HG02981 (cell line): ENCODE measurements around the gene CELA3B.
A peak's percentile ranks its signal among the peaks of the same experiment; 100 is the strongest.
"Not testable (repeated sequence)": the region's sequence is repeated elsewhere in the genome, so short reads cannot be mapped to it uniquely, and the experiment has no call there.

Experiments
- ATAC-seq: cut with Tn5 transposase; IDR thresholded peaks from one replicate; pipeline ENCODE4 v1.9.1; 2021; ENCODE audit warnings: mild to moderate bottlenecking, moderate library complexity; ENCODE audit not compliant: unreplicated experiment

Gene CELA3B

DNA sequence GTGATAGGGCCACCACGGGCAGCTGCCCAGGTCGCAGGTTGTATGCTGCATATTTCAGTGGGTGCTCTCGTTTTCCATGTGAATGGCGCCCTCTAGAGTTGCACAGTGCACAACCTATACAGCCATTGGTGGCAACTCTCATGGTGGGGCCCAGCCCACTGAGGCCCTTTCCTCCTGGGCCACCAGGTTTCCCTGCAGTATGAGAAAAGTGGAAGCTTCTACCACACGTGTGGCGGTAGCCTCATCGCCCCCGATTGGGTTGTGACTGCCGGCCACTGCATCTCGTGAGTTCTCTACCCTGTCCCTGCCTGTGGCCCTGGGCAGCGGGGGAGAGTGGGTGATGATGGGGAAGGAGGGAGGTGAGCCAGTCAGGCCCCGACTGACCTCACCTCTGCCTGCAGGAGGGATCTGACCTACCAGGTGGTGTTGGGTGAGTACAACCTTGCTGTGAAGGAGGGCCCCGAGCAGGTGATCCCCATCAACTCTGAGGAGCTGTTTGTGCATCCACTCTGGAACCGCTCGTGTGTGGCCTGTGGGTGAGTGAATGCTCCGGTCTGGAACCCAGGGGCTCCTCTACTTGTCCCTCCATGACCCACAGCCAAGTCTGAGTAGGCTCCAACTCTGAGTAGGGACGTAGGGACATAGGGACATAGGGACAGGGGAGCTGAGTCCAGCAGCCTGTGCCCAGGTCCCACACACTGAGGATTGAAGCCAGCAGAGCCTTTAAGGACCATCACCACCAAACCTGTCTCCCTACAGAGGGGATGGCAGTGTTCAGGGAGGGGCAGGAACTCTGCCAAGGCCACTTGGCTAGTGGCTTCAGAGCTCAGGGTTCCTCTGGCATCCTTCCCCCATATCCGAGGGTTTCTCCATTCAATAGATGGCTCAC, 28.7 kb downstream of the CELA3B start:
- not testable (repeated sequence) for ATAC-seq

DNA sequence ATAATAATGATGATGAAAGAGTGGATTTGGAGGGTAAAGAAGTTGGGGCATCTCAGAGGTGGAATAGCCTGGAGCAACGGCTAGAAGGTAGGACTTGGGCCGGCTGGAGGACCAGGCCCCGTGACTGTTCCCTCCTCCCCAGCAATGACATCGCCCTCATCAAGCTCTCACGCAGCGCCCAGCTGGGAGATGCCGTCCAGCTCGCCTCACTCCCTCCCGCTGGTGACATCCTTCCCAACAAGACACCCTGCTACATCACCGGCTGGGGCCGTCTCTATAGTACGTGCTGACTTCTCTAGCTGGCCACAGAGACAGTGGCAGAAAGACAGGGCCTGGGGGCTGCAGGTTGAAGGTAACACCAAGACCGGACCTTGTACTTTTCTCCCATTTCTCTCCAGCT, 29.9 kb downstream of the CELA3B start:
- not testable (repeated sequence) for ATAC-seq

DNA sequence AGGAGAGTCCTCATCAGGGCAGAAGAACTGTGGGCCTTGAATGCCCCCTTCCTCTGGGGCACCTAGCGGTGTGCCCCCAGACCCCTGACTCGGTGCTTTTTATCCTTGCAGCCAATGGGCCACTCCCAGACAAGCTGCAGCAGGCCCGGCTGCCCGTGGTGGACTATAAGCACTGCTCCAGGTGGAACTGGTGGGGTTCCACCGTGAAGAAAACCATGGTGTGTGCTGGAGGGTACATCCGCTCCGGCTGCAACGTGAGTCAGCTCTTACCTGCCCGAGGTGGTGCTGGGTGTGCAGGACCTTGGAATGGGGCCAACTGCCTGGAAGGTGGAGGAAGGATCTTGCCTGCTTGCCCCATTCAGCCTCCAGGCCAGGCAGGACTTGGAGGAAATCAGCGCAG, 30.4 kb downstream of the CELA3B start:
- ATAC-seq, result not testable (repeated sequence)

DNA sequence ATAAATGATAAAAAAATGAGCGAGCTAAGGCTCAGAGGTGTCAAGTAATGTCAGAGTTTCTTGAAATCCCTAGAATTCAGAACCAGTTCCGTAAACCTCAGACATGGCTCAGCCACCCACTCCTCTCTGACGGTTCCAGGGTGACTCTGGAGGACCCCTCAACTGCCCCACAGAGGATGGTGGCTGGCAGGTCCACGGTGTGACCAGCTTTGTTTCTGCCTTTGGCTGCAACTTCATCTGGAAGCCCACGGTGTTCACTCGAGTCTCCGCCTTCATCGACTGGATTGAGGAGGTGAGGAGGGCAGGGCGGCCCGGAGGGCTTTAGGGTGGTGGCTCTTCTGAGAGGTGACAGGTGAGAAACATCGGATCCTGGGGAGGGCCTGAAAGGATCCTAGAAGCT, 32.7 kb downstream of the CELA3B start:
- not testable (repeated sequence) for ATAC-seq

DNA sequence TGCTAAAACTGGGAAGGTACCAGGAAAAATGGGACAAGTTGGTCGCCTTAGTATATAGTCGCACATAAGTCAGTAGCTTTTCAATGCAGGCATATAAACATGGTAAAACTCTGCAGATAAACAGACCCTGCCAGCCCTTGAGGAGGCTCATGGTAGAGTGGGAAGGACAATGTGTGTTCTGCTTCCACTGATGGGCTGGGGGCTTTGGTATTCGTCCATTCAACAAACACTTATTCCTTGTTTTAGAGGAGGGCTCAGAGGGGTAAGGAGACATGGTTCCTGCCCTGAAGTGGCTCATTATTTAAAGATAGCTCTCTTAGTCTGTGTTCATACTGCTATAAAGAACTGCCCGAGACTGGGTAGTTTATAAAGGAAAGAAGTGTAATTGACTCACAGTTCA, 35.9 kb downstream of the CELA3B start:
- ATAC-seq, result not testable (repeated sequence)

DNA sequence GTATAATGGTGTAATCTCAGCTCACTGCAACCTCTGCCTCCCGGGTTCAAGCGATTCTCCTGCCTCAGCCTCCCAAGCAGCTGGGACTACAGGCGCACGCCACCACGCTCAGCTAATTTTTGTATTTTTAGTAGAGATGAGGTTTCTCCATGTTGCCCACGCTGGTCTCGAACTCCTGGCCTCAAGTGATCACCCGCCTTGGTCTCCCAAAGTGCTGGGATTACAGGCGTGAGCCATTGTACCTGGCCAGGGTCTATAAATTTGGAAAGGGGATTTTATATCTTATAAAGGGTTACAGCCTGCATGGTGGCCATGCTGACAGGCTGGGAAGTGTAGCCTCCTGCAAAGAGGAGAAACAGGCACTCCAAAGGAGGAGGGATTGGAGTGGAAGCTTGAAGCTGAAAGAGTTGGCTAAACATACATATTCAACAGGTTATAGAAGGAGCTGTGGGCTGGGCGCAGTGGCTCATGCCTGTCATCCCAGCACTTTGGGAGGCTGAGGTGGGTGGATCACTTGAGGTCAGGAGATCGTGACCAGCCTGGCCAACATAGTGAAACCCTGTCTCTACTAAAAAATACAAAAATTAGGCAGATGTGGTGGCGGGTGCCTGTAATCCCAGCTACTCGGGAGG, 37.9 kb downstream of the CELA3B start:
- not testable (repeated sequence) for ATAC-seq

DNA sequence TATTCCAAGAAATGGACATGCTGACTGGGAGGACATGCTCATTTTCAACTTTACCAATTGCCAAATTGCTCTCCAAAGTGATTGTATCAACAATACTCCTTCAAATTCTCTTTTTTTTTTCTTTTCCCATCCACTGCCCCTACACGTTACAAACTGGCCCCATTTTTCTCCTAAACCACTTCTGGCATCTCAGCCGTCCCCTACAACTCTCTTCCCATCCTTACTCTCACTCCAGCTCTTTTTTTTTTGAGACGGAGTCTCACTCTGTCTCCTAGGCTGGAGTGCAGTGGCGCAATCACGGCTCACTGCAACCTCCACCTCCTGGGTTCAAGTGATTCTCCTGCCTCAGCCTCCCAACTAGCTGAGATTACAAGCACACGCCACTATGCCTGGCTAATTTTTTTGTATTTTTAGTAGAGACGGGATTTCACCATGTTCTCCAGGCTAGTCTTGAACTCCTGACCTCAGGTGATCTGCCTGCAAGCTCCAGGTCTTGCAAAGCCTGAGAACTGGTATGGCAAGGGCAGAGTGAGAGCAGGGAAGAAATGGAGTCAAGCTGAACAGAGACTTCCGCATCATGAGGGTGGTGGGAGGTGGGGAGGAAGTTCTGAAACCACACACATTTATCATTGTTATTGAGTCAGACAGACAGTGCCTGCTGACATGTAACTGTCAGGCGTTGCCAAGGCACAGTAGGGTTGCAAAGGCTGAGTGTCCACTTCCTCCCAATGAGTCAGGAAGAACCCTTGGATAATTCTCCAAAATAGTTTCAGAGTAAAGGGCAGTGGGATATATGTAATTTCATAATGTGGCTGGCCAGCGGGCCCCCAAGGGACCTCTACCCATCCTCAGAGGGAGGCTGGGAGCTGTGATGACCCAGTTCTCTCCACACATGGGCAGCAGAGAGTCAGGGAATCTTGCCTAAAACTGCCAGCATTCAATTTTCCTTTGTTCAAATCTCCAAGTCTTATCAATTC, 42.0 kb downstream of the CELA3B start:
- ATAC-seq, result peak; percentile 70

DNA sequence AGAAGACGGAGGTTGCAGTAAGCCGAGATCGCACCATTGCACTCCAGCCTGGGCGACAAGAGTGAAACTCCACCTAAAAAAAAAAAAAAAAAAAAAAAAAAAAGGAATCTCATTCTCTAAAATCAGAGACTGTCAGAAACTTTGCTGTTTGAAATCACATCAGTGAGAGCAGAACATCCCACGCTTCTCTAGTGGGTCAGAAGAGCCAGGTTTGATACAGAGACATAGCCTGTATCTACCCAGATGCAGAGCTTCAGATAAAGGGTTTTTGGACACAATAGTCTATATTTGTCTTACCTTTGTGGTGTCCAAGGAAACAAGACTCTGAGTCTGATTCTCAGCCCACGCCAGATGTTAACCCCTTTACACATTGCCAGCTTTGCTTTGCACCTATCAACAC, 44.2 kb downstream of the CELA3B start:
- no peak for ATAC-seq

DNA sequence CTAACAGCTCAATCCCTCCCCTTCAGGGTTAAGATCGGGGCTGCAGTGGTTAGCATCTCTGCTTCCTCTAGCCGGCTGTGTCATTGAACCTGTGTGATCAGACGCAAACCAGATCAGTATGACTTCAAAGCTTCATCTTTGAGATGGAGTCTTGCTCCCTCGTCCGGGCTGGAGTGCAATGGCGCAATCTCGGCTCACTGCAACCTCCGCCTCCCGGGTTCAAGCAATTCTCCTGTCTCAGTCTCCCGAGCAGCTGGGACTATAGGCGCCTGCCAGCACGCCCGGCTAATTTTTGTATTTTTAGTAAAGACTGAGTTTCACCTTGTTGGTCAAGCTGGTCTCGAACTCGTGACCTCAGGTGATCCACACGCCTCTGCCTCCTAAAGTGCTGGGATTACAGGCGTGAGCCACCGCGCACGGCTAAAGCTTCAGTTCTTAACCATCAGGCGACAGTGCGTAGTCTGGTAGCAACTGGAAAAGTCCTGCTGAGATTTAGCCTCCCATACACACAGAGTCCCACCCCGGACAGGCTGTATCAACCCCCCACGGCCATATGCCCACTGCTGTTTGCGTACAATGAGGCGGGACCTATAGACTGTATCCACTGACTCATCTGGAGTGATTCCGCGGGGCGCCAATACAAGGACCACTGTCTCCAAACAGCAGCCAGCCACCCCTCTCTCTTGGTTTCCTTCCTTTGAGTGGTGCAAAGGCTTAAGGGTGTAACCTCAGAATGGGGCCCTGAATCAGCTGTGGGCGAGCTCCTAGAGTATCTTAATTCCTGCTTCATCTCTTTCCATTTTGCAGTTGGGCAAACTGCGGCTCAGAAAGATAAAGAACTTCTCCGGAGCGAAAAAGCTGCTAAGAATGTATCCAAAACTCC, 47.9 kb downstream of the CELA3B start:
- ATAC-seq, result peak; percentile 41

DNA sequence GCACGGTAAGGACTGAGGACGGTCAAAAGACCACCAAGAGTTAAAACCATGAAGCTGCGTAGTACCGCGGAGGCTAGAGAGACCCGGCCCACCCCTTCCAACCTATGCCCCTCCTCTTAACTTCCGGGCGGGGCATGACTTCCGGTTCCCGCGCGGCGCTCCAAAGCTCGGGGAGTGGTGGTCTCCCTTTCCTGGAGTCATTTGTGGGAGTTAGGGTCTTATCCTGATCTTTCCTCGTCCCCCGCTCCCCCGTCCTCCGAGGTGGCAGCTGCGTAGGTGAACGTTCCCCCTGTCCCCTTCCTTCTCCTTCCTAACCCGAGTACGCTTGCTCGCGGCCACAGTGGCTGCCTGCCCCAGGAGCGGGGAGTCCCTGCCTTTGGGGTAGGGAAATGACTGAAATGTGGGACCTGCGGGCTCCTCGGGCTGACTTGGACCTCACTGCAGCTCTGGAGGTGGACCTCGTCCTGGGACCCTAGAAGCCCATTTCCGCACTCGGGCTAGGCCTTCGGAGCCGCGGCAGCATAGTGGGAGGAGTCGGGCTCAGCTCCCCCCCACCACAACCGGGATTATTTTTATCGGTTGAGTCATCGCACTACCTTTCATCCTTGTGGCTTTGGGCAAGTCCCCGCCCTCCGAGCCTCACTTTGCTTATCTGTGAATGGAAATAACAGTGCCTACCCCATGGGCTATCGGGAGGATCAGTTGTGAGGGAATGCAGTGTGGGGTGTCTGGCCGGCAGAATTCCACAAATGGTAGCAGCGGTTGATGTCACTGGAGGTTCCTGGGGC, 48.7 kb downstream of the CELA3B start:
- peak; percentile 61 for ATAC-seq

DNA sequence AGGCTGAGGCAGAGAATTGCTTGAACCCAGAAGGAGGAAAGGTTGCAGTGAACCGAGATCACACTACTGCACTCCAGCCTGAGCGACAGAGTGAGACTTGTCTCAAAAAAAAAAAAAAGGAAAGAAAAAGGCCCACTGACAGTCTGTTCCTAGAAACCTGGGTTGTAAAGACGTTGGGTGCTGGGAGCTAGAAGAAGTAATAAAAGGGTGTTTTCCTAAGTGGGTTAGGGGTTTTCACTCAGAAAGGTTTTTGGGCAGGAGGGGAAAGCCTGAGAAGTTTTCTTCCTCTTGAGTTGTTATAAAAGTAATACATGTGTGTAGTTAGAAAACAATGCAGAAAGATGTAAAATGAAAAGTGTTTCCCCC, 50.1 kb downstream of the CELA3B start:
- no peak for ATAC-seq

DNA sequence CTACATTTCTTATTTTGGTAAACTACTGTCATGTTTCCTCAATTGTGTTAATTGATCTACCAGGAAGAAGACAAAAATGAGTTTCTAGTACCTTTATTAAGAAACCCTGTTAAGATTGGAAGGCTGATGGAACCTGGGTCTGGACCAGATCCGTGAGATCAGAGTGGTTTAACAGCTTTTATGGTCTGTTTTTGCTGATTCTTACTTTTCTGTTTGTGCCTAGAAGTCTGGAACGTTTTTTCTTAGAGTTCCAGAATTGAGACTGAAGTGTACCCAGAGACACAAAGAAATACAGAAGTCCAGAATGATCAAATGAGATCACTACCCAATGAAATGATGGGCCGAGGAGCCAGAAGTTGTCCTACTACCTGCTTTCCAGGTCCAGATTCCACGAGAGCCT, 53.2 kb downstream of the CELA3B start:
- no peak for ATAC-seq

DNA sequence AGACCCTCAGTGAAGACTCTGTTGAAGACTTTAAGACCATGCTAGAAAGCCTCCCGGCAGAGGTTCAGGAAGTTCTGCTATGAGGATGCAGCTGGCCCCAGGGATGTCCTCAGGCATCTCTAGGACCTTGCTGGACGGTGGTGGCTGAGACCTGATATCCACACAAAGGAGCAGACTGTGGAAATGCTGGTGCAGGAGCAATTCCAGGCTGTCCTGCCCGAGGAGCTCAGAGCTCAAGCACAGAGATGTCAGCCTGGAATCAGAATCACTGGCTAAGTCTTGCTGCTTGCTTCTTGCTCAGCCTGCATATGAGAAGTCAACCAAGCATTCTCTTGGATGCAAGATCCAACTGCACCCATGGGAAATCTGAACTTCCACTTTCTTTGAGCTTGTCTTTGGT, 53.7 kb downstream of the CELA3B start:
- no peak for ATAC-seq

DNA sequence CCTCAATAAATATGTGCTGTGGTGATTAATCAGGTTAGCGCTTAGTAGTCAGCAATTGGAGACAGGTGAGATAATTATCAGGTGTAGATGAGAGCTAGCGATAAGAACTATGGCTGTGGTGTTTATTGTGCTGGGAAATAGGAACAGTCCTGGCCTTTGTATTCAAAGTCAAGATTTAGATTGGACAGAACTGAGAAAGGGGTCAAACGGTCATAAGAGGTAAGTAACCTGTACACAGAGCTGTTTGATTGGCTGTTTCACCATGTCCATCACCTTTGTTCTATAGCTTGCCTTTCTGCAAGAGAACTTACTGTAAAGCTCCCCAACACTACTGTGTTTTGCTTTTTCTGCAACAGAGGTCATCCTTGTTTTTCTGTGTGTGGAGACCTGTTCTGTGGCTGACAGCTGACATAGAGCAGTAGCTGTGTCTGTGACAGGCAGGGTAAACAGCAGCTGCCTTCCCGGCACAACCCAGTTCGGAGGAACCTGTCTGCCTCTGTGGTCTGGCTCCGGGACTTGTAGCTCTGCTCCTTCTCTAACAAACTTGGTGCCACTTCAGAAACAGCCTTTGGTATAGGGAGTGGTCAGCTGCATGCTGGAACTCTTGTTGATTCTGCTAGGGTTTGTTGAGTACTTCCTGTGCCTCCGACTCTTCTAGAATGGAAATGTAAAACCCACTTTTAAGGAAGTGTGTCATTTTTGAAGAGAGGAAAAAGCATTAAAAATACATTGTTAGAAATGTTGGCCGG, 54.6 kb downstream of the CELA3B start:
- no peak for ATAC-seq

DNA sequence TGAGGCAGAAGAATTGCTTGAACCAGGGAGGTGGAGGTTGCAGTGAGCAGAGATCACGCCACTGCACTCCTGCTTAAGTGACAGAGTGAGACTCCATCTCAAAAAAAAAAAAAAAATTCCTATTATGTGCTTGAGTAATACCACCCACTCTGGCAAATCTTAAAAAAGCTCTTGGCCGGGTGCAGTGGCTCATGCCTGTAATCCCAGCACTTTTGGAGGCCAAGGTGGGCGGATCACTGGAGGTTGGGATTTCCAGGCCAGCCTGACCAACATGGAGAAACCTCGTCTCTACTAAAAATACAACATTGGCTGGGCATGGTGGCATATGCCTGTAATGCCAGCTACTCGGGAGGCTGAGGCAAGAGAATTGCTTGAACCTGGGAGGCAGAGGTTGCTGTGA, 58.0 kb downstream of the CELA3B start:
- not testable (repeated sequence) for ATAC-seq

DNA sequence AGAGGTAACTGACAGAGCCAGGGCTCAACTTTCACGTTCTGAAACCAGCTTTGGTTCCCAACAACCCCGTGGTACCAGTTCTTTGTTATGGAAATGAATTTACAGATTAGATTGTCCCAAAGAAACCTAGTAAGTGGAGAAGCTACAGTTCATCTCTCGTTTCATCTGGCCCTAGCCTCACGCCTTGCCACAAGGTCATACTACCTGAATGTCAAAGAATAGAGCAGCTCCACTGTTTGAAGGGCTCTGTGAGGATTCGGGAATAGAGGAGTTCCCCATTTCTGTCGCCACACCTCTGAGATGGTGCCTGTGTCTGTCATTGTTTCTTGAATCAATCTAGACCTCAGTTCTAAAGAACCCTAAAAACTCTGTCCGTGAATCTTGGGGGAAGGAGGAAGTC, 60.7 kb downstream of the CELA3B start:
- ATAC-seq, result no peak

DNA sequence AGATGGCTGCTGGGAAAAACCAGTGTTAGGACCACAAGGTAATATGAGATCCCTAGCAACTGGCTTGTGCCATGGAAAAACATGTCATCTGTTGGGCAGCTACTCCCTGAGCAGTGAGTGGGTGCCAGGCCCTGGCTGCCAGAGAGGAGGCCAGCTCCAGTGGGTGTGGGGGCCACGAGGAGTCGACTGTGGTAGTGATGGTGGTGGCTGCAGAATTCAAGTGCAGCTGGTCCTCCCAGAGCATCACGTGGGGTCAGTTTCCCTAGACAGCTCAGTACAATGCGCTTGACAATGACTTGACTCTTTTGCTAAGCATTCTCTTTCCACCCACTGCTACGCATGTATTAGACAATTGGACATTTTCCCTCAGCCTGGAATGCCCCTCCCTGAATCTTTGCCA, 61.2 kb downstream of the CELA3B start:
- ATAC-seq, result no peak
